Upper lobe of left lung (tissue), 4 donors: Measurements from ENCODE around the gene NEURL4.

Experiments used
- EP300 ChIP-seq, 4 donors: sonication (generic); formaldehyde crosslinking; IDR thresholded peaks; one replicate each; pipeline ENCODE4 v1.5.1; 2017; ENCODE audit warnings: antibody characterized with exemption in 4 of 4, control low read depth in 2 of 4
- POLR2A ChIP-seq, 4 donors: fragments of 450-650 bp; IDR thresholded peaks; one replicate each; pipeline ENCODE4 v1.5.1; 2016 to 2017; ENCODE audit warnings: antibody characterized with exemption in 4 of 4, mild to moderate bottlenecking in 2 of 4
- POLR2AphosphoS5 ChIP-seq, 2 donors: sonication (generic); formaldehyde crosslinking; IDR thresholded peaks; one replicate each; pipeline ENCODE4 v1.5.1; 2017; ENCODE audit warnings: antibody characterized with exemption in 2 of 2
- TF ChIP-seq, protein P1 (sequence below), 6 experiments: fragments of 450-650 bp in 4 of 6; fragments of 200-600 bp in 2 of 6; sonication (generic) in 2 of 6; IDR thresholded peaks; one replicate each; pipeline ENCODE4 v1.5.1; 2016 to 2019; ENCODE audit warnings: antibody characterized with exemption in 6 of 6

DNA sequence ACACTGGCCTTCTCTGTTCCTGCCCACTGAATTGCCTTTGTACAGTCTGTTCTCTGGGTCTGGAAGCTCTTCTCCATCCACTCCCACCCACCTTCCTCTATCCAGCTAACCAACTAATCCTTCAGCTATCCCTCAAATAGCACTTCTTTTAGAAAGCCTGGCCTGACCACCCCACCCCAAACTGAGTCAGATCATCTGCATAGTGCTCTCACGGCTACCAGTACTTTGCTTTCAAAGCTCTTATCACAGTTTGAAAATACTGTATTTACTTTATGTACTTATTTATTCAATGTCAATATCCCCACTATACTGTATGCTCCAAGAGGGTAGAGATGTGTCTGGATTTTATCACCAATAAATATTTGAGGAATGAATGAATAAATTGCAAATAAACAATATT is 62.4 kb downstream of the NEURL4 start:
- TF ChIP-seq, protein P1, sequence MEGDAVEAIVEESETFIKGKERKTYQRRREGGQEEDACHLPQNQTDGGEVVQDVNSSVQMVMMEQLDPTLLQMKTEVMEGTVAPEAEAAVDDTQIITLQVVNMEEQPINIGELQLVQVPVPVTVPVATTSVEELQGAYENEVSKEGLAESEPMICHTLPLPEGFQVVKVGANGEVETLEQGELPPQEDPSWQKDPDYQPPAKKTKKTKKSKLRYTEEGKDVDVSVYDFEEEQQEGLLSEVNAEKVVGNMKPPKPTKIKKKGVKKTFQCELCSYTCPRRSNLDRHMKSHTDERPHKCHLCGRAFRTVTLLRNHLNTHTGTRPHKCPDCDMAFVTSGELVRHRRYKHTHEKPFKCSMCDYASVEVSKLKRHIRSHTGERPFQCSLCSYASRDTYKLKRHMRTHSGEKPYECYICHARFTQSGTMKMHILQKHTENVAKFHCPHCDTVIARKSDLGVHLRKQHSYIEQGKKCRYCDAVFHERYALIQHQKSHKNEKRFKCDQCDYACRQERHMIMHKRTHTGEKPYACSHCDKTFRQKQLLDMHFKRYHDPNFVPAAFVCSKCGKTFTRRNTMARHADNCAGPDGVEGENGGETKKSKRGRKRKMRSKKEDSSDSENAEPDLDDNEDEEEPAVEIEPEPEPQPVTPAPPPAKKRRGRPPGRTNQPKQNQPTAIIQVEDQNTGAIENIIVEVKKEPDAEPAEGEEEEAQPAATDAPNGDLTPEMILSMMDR (IDR thresholded peaks at IDR 0.05): no peak
- TF ChIP-seq POLR2AphosphoS5 (IDR thresholded peaks at IDR 0.05) (no peak), POLR2A (IDR thresholded peaks at IDR 0.05) (no peak), EP300 (IDR thresholded peaks at IDR 0.05) (no peak)
